Mucosa of rectum (tissue), 2 donors: ENCODE measurements around the gene HSPA1L.
"Not testable (repeated sequence)": the region's sequence is repeated elsewhere in the genome, so short reads cannot be mapped to it uniquely, and the experiment has no call there.

Experiments used
- H3K27ac ChIP-seq, 2 donors: one replicate each; pipeline ENCODE4 v1.7.0; 2013; ENCODE audit warnings: inconsistent platforms in 2 of 2, low read depth in 2 of 2, low read length in 2 of 2
- H3K27me3 ChIP-seq, 2 donors: one replicate each; pipeline ENCODE4 v1.7.0; 2013; ENCODE audit warnings: low read length in 2 of 2; ENCODE audit not compliant: control insufficient read depth in 2 of 2, insufficient read depth in 2 of 2
- H3K36me3 ChIP-seq, 2 donors: one replicate each; pipeline ENCODE4 v1.7.0; 2013; ENCODE audit warnings: low read length in 2 of 2; ENCODE audit not compliant: control insufficient read depth in 2 of 2, insufficient read depth in 2 of 2
- H3K4me1 ChIP-seq, 2 donors: one replicate each; pipeline ENCODE4 v1.7.0; 2013; ENCODE audit warnings: low read length in 2 of 2, mild to moderate bottlenecking in 1 of 2; ENCODE audit not compliant: control insufficient read depth in 2 of 2, insufficient read depth in 2 of 2
- H3K4me3 ChIP-seq, 2 donors: one replicate each; pipeline ENCODE4 v1.7.0; 2013; ENCODE audit warnings: low read length in 2 of 2
- H3K9ac ChIP-seq, 2 donors: one replicate each; pipeline ENCODE4 v1.7.0; 2013; ENCODE audit warnings: low read length in 2 of 2, low read depth in 1 of 2, mild to moderate bottlenecking in 1 of 2
- H3K9me3 ChIP-seq, 2 donors: one replicate each; pipeline ENCODE4 v1.7.0; 2013; ENCODE audit warnings: low read length in 2 of 2; ENCODE audit not compliant: control insufficient read depth in 2 of 2
- donor health status: healthy.
- donor health status: Normal muscosa, but diverticular disease.

The HSPA1L gene

DNA sequence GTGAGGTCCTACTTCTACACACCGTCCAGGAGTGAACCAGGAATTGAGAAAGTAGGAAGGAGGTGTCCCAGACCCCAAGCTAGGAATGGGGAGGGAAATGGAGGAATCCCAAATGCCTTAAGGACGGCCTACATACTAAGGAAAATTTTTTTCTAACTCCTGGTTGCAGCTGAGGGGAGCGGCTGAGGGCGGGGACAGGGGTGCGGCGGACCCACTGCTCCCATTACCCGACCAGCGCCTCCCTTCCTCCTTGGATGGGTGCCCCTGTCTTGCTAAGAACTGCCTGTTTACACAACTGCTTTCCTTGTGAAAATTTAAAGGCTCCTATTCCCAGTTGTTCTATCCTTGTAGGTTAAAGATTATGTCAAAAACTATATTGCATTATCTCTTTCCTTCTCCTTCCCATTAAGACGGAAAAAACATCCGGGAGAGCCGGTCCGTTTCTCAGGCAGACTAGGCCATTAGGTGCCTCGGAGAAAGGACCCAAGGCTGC, 11.8 kb upstream of the HSPA1L start:
- peak overlapping the region; percentile 94 to 96 for H3K9ac ChIP-seq
- H3K9me3 ChIP-seq = no peaks in the 10 kb centered on the region
- H3K36me3 ChIP-seq = no peaks in the 10 kb centered on the region
- H3K4me1 ChIP-seq = peaks cover 34 to 38% of the 10 kb centered on the region in 2 donors
- peak overlapping the region; percentile 99 for H3K27ac ChIP-seq
- H3K27me3 ChIP-seq = no peaks in the 10 kb centered on the region
- peak overlapping the region; percentile 86 to 96 for H3K4me3 ChIP-seq

GRCh38 chr6:31825553-31825952, 10.5 kb upstream of the HSPA1L start:
- peak overlapping the region in 1 of 2 donors; percentile 96 for H3K9ac ChIP-seq
- H3K27ac ChIP-seq = peak overlapping the region; percentile 99
- no peaks in the 10 kb centered on the region for H3K9me3 ChIP-seq
- H3K4me1 ChIP-seq = peaks cover 31 to 34% of the 10 kb centered on the region in 2 donors
- no peaks in the 10 kb centered on the region for H3K27me3 ChIP-seq
- H3K4me3 ChIP-seq = no peak overlapping the region
- no peaks in the 10 kb centered on the region for H3K36me3 ChIP-seq

DNA sequence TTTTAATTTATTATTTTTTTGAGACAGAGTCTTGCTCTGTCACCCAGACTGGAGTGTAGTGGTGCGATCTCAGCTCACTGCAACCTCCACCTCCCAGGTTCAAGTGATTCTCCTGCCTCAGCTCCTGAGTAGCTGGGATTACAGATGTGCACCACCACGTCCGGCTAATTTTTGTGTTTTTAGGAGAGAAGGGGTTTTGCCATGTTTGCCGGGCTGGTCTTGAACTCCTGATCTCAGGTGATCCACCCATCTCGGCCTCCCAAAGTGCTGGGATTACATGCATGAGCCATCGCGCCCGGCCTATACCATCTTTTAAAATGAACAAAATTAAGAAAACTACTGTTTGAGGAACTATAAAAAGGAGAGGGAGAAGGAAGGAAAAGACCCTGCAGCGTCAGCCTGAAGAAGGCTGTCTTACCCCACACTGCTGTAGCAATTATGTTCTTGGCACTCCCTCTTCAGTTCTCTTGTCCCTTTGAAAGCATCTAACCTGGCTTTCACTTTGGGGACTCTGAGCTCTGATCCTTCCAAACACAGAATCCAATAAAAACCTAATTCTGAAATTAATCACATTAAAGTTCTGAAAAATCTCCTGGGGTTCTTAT, 8.6 kb upstream of the HSPA1L start:
- not testable (repeated sequence) for H3K36me3 ChIP-seq, H3K27me3 ChIP-seq, H3K9me3 ChIP-seq, H3K9ac ChIP-seq, H3K4me3 ChIP-seq
- Histone ChIP-seq H3K27ac (peak overlapping the region in 1 of 2 donors; percentile 23), H3K4me1 (peaks cover 44% of the 10 kb centered on the region in 2 donors)

DNA sequence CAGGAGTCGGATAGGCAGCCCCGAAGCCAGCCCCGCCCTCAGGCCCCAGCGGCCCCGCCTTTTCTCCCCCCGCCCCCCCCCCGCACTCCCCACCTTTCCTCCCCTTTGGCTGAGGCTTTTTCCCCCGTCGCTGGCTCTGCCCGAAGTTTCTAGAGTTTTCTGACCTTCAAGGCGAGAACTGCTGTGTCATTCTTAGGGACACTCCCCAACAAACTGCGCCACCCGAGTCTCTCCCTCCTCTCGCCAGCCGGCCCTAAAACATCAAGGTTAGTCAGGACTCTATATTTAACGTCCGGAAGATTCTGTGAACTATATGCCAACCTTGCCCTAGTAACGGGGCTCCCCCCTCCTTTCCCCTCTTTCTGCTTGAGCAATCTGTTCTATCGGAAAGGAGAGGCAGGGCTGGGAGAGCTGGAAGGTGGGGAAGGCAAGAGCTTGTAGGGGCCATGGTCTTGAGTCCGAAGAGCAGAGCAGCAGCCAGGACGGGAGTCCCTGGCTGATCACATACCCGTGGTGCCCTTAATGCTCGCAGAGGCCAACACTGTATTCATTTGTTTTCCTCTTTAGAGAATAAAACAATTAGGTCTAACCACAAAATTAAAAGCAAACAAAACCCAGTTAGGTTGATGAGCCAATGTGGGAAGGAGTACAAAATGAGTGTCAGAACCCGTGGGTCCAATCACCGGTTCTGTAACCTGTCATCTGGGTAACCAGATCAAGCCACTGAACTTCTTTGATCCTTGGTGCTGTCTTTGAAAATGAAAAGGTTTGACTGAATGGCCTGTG, 7.1 kb upstream of the HSPA1L start:
- peak overlapping the region; percentile 88 to 89 for H3K9ac ChIP-seq
- H3K27me3 ChIP-seq = no peaks in the 10 kb centered on the region
- H3K9me3 ChIP-seq = no peaks in the 10 kb centered on the region
- H3K4me1 ChIP-seq = peaks cover 49 to 55% of the 10 kb centered on the region in 2 donors
- no peaks in the 10 kb centered on the region for H3K36me3 ChIP-seq
- peak overlapping the region; percentile 98 for H3K27ac ChIP-seq
- peak overlapping the region; percentile 59 to 87 for H3K4me3 ChIP-seq

DNA sequence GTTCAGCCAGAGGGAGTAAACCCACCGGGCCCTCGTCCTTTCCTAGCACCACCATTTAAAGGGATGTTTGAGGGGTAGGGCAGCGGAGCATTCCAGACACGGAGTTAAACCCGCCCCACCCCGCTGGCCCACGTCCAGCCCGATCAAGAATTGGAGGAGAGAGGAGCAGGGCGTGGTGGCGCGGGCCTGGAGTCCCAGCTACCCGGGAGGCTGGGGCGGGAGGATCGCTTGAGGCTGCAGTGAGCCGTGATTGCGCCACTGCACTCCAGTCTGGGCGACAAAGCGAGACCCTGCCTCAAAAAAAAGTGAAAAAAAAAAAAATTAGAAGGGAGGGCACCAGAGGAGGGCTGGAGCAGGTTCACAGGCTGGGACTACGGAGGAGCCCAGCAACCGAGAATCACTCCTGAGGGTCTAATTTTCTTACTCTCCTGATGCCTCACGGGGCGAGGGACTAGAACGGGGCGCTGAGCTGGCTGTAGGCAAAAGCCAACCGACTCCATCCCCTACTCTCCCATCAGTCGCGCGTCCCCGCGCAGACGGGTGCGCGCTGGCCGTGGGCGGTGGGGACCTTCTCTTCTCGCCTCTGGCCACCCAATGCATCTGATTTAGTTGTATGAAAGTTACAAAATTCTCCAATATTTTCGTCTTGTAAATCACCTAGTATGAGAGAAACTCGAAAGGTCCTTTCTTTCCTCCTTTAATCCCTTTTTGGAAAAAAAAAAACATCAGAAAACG, 6.4 kb upstream of the HSPA1L start:
- H3K4me3 ChIP-seq = peak overlapping the region; percentile 59 to 87
- H3K36me3 ChIP-seq = no peaks in the 10 kb centered on the region
- H3K9ac ChIP-seq = peak overlapping the region; percentile 77 to 82
- peak overlapping the region; percentile 98 for H3K27ac ChIP-seq
- peaks cover 43 to 52% of the 10 kb centered on the region in 2 donors for H3K4me1 ChIP-seq
- no peaks in the 10 kb centered on the region for H3K27me3 ChIP-seq
- no peaks in the 10 kb centered on the region for H3K9me3 ChIP-seq

GRCh38 chr6:31820399-31820798, 5.3 kb upstream of the HSPA1L start:
- not testable (repeated sequence) for H3K36me3 ChIP-seq, H3K27me3 ChIP-seq, H3K4me3 ChIP-seq, H3K9me3 ChIP-seq
- Histone ChIP-seq H3K9ac (peak overlapping the region in 1 of 2 donors; percentile 77), H3K27ac (peak overlapping the region; percentile 98), H3K4me1 (peaks cover 35 to 47% of the 10 kb centered on the region in 2 donors)

GRCh38 chr6:31819871-31820299, 4.8 kb upstream of the HSPA1L start:
- no peak overlapping the region for H3K4me3 ChIP-seq
- peak overlapping the region in 1 of 2 donors; percentile 1 for H3K9ac ChIP-seq
- no peaks in the 10 kb centered on the region for H3K9me3 ChIP-seq
- no peaks in the 10 kb centered on the region for H3K27me3 ChIP-seq
- H3K27ac ChIP-seq = peak overlapping the region; percentile 73 to 77
- peaks cover 31 to 47% of the 10 kb centered on the region in 2 donors for H3K4me1 ChIP-seq
- H3K36me3 ChIP-seq = no peaks in the 10 kb centered on the region

- Histone ChIP-seq H3K4me3 (peak overlapping the region; percentile 57 to 76), H3K27ac (peak overlapping the region in 1 of 2 donors; percentile 67), H3K4me1 (peaks cover 34 to 49% of the 10 kb centered on the region in 2 donors), H3K9ac (peak overlapping the region; percentile 44 to 69)
- not testable (repeated sequence) for H3K36me3 ChIP-seq, H3K9me3 ChIP-seq, H3K27me3 ChIP-seq
These were observed 2.9 kb upstream of the HSPA1L start for GRCh38 chr6:31817929-31818511.

DNA sequence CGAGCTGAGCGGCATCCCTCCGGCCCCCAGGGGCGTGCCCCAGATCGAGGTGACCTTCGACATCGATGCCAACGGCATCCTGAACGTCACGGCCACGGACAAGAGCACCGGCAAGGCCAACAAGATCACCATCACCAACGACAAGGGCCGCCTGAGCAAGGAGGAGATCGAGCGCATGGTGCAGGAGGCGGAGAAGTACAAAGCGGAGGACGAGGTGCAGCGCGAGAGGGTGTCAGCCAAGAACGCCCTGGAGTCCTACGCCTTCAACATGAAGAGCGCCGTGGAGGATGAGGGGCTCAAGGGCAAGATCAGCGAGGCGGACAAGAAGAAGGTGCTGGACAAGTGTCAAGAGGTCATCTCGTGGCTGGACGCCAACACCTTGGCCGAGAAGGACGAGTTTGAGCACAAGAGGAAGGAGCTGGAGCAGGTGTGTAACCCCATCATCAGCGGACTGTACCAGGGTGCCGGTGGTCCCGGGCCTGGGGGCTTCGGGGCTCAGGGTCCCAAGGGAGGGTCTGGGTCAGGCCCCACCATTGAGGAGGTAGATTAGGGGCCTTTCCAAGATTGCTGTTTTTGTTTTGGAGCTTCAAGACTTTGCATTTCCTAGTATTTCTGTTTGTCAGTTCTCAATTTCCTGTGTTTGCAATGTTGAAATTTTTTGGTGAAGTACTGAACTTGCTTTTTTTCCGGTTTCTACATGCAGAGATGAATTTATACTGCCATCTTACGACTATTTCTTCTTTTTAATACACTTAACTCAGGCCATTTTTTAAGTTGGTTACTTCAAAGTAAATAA, 2.2 kb upstream of the HSPA1L start:
- H3K36me3 ChIP-seq, H3K9me3 ChIP-seq, H3K27me3 ChIP-seq: not testable (repeated sequence)
- Histone ChIP-seq H3K4me1 (peaks cover 28 to 42% of the 10 kb centered on the region in 2 donors), H3K4me3 (peak overlapping the region; percentile 57 to 76), H3K27ac (peak overlapping the region; percentile 39 to 67), H3K9ac (peak overlapping the region; percentile 38 to 69)
